Gastrocnemius medialis (tissue), 4 donors: Measurements from ENCODE around the gene KEL. TPM values are rescaled to one million over a fixed set of nuclear protein-coding genes. Genes with fewer than 3 reads are reported as not detected.

Source experiments
- ATAC-seq, 2 donors: fragments of 150-250 bp; one replicate each; pipeline ENCODE4 v1.9.1; 2016
- DNase-seq, 2 donors: peaks; one replicate each; pipeline ENCODE4 v3.0.0-alpha.2; 2019
- H3K27ac ChIP-seq, 4 donors: fragments of 200-600 bp; sonication (generic); 1 replicate in 1 of 4; 2 replicates in 3 of 4; pipeline ENCODE4 v1.5.1; 2016 to 2018; ENCODE audit warnings: mild to moderate bottlenecking in 2 of 4, moderate library complexity in 1 of 4
- H3K27me3 ChIP-seq, 3 donors: fragments of 200-600 bp; sonication (generic) in 2 of 3; 1 replicate in 1 of 3; 2 replicates in 2 of 3; pipeline versions ENCODE4 v1.5.1 to v1.6.0; 2016 to 2019; ENCODE audit warnings: mild to moderate bottlenecking in 1 of 3, moderate library complexity in 1 of 3
- H3K36me3 ChIP-seq, 2 donors: fragments of 200-600 bp; sonication (generic) in 1 of 2; one replicate each; pipeline ENCODE4 v1.5.1; 2017 to 2018
- H3K4me1 ChIP-seq, 2 donors: fragments of 200-600 bp; sonication (generic) in 1 of 2; one replicate each; pipeline ENCODE4 v1.5.1; 2016 to 2017; ENCODE audit warnings: mild to moderate bottlenecking in 2 of 2
- H3K4me3 ChIP-seq, 4 donors: fragments of 200-600 bp; sonication (generic) in 3 of 4; 1 replicate in 1 of 4; 2 replicates in 3 of 4; pipeline ENCODE4 v1.5.1; 2016 to 2019; ENCODE audit warnings: mild to moderate bottlenecking in 2 of 4
- H3K9me3 ChIP-seq, 3 donors: fragments of 200-600 bp; sonication (generic) in 2 of 3; 1 replicate in 1 of 3; 2 replicates in 2 of 3; pipeline ENCODE4 v1.5.1; 2016 to 2019
- CTCF ChIP-seq, 5 experiments: fragments of 450-650 bp in 3 of 5; fragments of 200-600 bp in 2 of 5; sonication (generic) in 2 of 5; IDR thresholded peaks in 4 of 5; conservative IDR thresholded peaks in 1 of 5; 1 replicate in 4 of 5; 2 replicates in 1 of 5; pipeline ENCODE4 v1.5.1; 2016 to 2019; ENCODE audit warnings: antibody characterized with exemption in 5 of 5, mild to moderate bottlenecking in 3 of 5, moderate library complexity in 3 of 5
- POLR2A ChIP-seq, 2 donors: fragments of 450-650 bp; IDR thresholded peaks; one replicate each; pipeline ENCODE4 v1.6.1; 2017; ENCODE audit warnings: antibody characterized with exemption in 2 of 2, mild to moderate bottlenecking in 2 of 2, moderate library complexity in 2 of 2
- in situ Hi-C, 4 donors: fragments of 200-750 bp; cut with MboI; loops; one replicate each; pipeline versions ENCODE4 v1.15.0 to v1.8.0; 2017; ENCODE audit warnings: low sequenced_read_pairs in 4 of 4
- intact Hi-C: fragments of 100-400 bp; cut with DNase I; formaldehyde crosslinking; loops from one replicate; pipeline ENCODE4 v1.15.1; 2023; ENCODE audit warnings: low total_unique reads
- total RNA-seq, 4 donors: library from RNA; depleted of rRNA; stranded (reverse); fragments of >200 nt; gene quantifications; one replicate each; pipeline versions ENCODE4 v1.1.0 to v1.2.3, GENCODE V29; 2016

KEL gene
- total RNA-seq, 4 donors from 2014 or later, result not detected

GRCh38 chr7:143003393-143004051, 41.4 kb upstream of the KEL start:
- Histone ChIP-seq H3K27me3 (no peaks in the 10 kb centered on the region), H3K4me3 (peak overlapping the region in 2 of 4 donors; percentile 18 to 23), H3K4me1 (no peaks in the 10 kb centered on the region), H3K27ac (peak overlapping the region in 1 of 4 donors; percentile 7), H3K36me3 (no peaks in the 10 kb centered on the region), H3K9me3 (peaks cover 0 to 3% (median 2%) of the 10 kb centered on the region in 3 donors)
- intact Hi-C loops, result loop anchor here (5.0 to 10.0 kb wide), 2 partner anchors 151 to 399 kb away; no protein-coding TSS in a partner anchor
- no peak for TF ChIP-seq POLR2A (IDR thresholded peaks at IDR 0.05)
- peak; percentile 49 to 72 (median 56) for TF ChIP-seq CTCF (IDR thresholded peaks at IDR 0.05 in 4 of 5, conservative IDR thresholded peaks at IDR 0.05 in 1 of 5)
- in situ Hi-C loops, result loop anchor here in 3 of 4 donors (10.0 to 25.0 kb wide), 4 partner anchors 129 to 434 kb away; partner anchors contain the start of genes EPHA1 (in 1 of the 3), EPHB6 (in 1 of the 3) and TAS2R60 (in 1 of the 3)
- ATAC-seq (peak; percentile 33 to 62), DNase-seq (no peak)

GRCh38 chr7:143002898-143003297, 40.7 kb upstream of the KEL start:
- in situ Hi-C loops, result loop anchor here in 3 of 4 donors (10.0 to 25.0 kb wide), 4 partner anchors 128 to 434 kb away; partner anchors contain the start of genes EPHA1 (in 1 of the 3), EPHB6 (in 1 of the 3) and TAS2R60 (in 1 of the 3)
- H3K27ac ChIP-seq, result no peak overlapping the region

GRCh38 chr7:143002106-143002505, 39.9 kb upstream of the KEL start:
- Histone ChIP-seq H3K4me3 (no peak overlapping the region), H3K36me3 (no peaks in the 10 kb centered on the region), H3K27me3 (no peaks in the 10 kb centered on the region), H3K4me1 (no peaks in the 10 kb centered on the region), H3K27ac (no peak overlapping the region), H3K9me3 (peaks cover 0 to 3% (median 2%) of the 10 kb centered on the region in 3 donors)
- in situ Hi-C loops, result loop anchor here in 3 of 4 donors (10.0 to 25.0 kb wide), 4 partner anchors 127 to 435 kb away; partner anchors contain the start of genes EPHA1 (in 1 of the 3), EPHB6 (in 1 of the 3) and TAS2R60 (in 1 of the 3)
- intact Hi-C loops, result loop anchor here (5.0 to 10.0 kb wide), 2 partner anchors 150 to 397 kb away; no protein-coding TSS in a partner anchor
- TF ChIP-seq CTCF (IDR thresholded peaks at IDR 0.05 in 4 of 5, conservative IDR thresholded peaks at IDR 0.05 in 1 of 5) (no peak), POLR2A (IDR thresholded peaks at IDR 0.05) (no peak)
- DNase-seq, result no peak
- ATAC-seq, result no peak

More at GRCh38 chr7:143002898-143003297, 40.7 kb upstream of the KEL start:
- H3K36me3 ChIP-seq, result no peaks in the 10 kb centered on the region
- no peak for ATAC-seq
- no peaks in the 10 kb centered on the region for H3K27me3 ChIP-seq
- DNase-seq, result no peak
- intact Hi-C loops, result loop anchor here (5.0 to 10.0 kb wide), 2 partner anchors 151 to 398 kb away; no protein-coding TSS in a partner anchor
- peaks cover 0 to 3% (median 2%) of the 10 kb centered on the region in 3 donors for H3K9me3 ChIP-seq
- peak overlapping the region in 1 of 4 donors; percentile 18 for H3K4me3 ChIP-seq
- TF ChIP-seq CTCF (IDR thresholded peaks at IDR 0.05 in 4 of 5, conservative IDR thresholded peaks at IDR 0.05 in 1 of 5) (no peak), POLR2A (IDR thresholded peaks at IDR 0.05) (no peak)
- H3K4me1 ChIP-seq, result no peaks in the 10 kb centered on the region

- no peaks in the 10 kb centered on the region for H3K4me1 ChIP-seq
- TF ChIP-seq CTCF (IDR thresholded peaks at IDR 0.05 in 4 of 5, conservative IDR thresholded peaks at IDR 0.05 in 1 of 5) (no peak), POLR2A (IDR thresholded peaks at IDR 0.05) (no peak)
- intact Hi-C loops (loop anchor here (5.0 to 10.0 kb wide), 2 partner anchors 148 to 396 kb away; no protein-coding TSS in a partner anchor), in situ Hi-C loops (loop anchor here in 3 of 4 donors (10.0 to 25.0 kb wide), 4 partner anchors 126 to 437 kb away; partner anchors contain the start of genes EPHA1 (in 1 of the 3), EPHB6 (in 1 of the 3) and TAS2R60 (in 1 of the 3))
- H3K27me3 ChIP-seq, result no peaks in the 10 kb centered on the region
- no peaks in the 10 kb centered on the region for H3K36me3 ChIP-seq
- no peak for ATAC-seq
- no peak overlapping the region for H3K4me3 ChIP-seq
- peaks cover 0 to 3% (median 2%) of the 10 kb centered on the region in 3 donors for H3K9me3 ChIP-seq
- DNase-seq, result no peak
- no peak overlapping the region for H3K27ac ChIP-seq
Observed at GRCh38 chr7:143000648-143001047, 38.5 kb upstream of the KEL start.
